NCI-H2171 (cell line): Measurements from ENCODE around the gene SPOCK2.

Source experiments
- DNase-seq: peaks from one replicate; lab custom pipeline; 2025; lab: John Stamatoyannopoulos, UW

Gene SPOCK2

DNA sequence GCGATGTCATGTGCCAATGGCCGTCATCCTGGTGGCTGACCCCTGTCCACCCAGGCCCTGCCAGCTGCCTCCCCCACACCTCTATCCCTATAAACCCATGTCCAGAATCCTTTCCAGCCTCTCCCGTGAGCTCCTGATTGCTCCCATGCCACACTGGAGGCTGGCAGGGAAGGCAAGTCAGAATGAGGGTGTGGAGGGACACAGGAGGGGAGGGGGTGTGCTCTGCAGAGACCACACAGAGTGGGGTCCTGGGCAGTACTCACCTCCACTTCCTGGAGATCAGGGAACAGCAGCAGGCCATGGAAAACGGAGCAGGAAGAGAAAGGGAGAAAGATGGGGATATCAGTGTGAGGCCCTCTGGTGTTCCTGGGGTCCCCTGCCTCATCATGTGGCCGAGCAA, 15.7 kb downstream of the SPOCK2 start:
- no peak for DNase-seq

DNA sequence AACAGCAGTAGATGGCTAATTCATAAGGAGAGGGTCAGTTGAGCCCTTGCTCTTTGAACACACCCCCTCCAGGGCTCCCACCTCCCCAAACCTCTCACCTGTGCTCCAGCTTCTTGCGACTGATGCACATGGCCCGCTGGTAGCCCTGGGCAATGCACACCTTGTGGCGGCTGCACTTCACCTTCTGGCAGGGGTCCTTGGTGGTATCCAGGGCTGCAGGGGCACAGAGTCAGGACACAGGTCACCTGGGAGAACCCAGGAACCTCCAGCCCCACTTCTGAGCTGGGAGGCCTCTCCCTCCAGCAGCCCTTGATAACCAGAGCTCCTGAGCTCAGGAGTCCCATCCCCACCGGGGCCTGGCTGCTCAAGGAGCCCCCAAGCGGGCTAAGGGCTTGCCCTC, 16.3 kb downstream of the SPOCK2 start:
- no peak for DNase-seq

DNA sequence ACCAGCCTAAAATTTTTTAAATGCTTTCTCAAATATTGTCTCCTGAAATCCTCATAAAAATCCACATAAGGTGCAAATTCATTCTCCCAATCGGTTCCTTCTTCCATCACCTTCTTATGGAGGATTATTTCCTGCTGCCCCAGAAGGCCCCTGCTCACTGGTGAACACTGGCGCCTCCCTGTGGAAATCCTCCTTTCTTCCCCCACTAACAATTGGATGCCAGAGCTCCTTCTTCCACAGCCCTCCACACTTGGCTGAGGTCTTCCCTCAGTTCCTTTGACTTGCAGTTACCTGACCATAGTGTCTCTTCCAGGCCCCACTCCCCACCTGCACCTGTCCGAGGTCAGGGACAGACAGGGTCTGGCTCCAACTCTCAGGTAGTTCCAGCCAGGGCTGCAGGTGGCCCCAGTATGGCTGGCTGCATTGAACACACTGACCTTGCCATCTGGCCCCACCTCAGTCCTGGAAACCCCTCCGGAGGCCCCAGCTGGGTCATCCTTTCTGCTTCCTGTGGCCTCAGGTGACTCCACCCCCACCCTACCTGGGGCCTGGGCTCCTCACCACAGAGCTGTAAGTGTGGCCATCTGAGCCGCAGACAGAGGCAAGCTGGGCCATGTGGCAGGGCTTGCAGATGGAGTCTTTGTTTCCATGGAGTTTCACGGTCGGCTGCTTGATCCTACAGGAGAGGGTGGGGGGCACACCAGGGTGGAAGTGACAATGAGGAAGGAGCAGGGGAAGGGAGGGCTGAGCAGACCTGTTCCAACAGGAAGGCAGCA, 18.4 kb downstream of the SPOCK2 start:
- peak; percentile 69 for DNase-seq

DNA sequence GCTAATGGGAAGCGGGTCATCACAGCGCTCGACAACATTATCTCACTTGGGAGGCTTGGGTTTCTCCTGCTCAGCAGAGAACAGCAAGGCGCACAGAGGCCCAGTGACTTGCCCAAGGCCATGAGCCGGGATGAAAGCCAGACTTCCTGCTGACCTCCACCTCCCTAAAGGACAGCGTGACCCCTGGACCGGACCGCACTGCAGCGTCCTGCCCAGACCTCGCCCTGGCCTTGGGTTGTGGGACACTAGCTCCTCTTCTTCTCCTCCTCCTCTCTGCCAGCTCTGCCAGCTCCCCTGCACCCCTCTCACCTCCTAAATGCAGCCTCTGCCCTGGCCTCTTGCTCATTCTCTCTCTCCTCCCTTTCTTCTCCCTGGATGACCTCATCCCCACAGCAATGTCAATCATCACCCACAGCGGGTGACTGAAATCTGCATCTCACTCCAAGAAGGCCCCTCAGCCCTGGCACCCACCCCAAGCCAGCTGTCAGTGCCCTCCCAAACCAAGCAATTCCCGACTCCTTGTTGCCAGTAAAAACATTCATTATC, 19.4 kb downstream of the SPOCK2 start:
- DNase-seq: peak; percentile 67

DNA sequence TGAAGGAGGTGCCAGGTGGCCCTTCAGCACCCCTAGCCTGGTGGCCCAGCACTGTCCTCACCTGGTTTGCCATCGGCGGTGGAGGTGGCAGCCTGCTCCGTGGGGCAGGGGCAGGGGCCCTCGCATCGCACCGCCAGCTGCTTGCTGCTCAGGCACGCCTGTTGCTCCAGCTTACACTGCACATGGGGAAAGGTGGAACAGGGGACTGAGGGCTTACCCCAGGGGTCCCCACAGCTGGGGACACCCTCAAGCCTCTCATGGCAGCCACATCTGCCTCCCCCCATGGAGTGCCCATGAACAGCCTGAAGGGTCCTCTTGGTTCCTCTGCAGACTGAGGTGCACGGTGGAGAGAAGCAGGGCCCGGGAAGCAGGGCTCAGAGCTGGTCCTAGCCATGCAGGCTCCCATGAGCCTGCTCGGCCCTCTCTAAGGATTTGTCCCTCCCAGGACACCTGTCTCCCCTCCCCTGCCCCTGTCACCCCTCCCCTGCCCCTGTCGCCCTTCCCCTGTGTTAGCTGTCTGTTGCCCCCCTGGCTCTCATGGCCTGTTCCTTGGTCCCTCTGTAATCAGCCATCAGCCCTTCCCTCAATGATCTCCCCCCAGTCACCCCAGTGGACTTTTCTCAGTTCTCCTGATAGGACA, 20.1 kb downstream of the SPOCK2 start:
- DNase-seq: no peak

DNA sequence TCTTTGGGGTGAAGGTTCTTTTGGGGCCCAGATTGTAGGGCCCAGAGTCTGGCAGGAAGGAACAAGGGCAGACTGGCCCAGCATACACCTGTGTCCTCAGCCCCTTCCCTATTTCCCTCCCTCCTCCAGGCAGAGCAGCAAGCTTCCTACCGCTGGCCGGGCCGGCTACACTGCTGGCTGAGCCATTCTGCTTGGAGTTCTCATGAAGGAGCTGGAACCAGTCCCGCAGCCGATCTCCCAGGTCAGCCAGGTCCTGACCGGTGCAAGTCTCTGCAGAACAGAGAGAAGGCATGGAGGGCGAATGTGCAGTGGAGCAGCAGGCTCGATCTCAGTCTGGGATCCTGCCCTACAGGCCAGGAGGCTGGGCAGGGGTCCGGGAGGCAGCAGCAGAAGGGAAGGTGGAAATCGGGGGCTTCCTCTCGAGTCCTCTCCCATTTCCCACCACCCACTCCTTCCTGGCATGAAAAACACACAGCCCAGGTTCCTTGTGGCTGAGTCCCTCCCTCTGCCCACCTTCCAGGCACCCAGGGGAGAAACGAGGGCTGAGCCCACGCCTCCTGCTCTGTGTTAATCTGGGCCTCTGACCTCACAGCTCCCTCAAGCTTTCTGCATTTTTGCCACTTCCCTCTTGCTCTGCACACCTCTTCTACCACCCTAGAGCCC, 20.8 kb downstream of the SPOCK2 start:
- DNase-seq: no peak

DNA sequence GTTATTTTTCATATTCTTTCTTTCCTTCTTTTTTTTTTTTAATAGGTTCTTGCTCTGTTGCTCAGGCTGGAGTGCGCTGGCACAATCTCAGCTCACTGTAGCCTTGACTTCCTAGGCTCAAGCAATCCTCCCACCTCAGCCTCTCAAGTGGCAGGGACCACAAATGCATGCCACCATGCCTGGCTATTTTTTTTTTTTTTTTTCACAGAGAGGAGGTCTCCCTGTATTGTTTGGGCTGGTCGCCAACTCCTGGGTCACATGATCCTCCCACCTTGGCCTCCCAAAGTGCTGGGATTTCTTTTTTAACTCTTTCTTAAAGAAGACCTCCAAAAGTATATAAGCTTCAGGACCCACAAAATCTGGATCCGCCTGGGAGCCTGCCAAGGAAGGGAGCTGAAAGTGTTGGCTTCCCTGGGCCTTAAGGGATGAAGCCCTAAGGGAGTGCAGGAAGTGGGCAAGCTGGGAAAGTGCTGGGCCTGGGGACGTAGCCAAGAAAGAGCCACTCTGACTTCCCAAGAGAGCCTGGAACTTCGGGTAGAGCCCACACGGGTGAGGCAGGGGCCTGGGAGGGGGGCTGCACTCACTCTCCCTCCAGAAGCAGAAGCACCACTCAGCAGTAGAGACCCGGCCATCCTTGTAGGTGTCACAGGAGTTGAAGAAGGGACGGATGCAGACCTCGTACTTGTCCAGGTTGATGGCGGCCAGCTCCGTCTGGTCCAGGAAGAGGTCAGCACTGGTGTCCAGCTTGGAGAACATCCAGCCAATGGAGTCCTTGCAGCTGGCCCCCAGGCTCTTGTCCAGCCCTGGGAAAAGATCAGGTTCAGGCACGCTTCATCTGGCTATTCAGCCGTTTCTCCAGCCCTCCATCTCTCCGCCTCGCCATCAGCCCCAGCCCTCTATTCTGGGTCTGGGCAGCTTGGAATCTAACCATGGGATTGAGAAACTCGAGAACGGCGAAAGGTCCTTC, 21.8 kb downstream of the SPOCK2 start:
- DNase-seq: no peak

DNA sequence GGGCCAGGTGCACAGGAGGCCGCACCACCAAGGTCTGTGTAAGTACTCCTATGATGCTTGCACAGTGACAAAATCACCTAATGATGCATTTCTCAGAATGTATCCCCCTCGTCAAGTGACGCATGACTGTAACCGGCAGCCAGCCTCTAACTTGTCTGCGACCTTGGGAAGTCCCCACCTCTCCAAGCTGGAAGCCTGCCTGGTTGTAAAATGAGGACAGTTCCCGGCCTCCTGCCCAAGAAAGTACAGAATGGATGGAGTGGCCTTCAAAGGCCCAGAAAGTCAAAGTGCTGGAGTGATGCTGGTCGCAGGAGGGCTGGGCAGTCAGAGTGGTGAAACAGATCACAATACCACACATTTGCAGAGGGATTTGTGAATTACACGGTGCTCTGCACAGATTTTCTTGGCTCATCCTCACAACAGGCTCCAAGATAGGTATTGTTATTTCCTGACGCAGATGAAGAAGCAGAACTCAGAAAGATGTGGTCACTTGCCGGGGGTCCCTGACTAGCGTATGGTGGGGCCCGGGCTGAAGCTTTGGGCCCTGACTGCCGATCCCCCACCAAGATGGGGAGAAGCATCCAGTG, 22.8 kb downstream of the SPOCK2 start:
- DNase-seq: no peak

DNA sequence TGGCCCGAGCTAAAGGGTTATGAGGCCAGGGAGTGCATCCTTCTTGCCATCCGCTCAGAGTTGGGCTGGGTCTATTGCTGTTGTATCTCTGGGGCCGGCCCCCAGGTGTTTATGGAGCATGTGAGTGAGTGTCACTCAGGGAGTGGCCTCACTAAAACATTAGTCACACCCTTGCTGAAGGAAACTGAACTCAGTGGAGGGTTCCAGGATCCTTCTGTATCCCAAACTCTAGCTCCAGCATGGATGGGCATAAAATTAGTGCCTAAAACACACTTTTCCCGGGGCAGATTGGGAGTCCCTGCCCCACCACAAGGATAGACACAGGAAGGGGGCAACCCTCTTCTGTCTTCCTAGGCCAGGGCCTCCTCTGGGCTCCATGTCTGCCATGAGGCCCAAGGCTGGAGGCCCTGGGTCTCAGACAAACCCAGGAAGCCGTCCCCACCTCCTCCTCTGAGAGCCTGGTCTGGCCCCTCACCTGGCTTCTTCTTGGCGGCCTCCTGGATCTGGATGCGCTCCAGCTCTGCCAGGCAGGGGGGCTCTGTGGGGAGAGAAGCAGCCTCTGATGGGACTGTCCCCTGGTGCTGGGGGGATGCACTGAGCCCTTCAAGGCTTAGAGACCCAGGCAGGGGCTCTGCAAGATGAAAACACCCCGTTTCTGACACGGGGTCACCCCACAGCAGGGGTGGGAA, 24.5 kb downstream of the SPOCK2 start:
- no peak for DNase-seq

DNA sequence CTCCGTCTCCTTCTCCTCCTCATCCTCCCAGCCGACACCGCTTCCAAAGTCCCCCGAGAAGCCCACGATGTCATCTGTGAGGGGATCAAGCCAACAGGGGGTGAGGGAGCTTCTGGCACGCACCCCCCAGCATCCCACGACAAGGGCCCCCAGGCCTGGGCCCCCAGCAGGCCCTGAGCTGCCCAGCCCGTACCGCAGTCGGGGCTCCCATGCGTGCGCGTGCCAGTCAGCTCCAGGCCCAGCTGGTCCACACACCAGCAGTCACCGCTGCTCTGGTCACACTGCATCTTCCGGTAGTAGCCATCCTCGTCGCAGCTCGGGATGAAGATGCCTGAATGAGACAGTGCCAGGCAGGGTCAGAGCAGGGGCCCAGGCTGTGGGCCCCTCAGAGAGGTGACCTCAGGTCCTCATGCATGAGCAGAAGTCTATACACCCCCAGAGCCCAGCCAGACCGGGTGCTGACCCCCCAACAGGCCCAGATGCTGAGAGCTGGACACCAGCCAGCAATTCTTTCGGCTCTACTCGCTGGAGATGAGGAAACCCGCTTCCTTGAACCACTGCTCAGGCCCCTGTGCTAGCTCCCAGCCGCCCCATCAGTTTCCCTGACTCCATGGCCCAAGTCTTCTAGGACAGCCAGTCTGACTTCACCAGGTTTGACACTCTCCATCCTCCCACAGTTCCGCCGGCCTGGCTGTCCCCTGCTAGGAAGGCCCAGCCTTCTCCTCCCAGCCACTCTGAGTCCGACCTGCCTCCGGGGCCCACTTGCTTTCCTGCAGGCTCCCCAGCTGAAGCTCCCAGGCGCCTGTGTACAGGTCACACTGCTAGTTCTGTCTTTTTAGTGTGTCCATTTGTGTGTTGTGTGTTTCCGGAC, 25.3 kb downstream of the SPOCK2 start:
- no peak for DNase-seq

DNA sequence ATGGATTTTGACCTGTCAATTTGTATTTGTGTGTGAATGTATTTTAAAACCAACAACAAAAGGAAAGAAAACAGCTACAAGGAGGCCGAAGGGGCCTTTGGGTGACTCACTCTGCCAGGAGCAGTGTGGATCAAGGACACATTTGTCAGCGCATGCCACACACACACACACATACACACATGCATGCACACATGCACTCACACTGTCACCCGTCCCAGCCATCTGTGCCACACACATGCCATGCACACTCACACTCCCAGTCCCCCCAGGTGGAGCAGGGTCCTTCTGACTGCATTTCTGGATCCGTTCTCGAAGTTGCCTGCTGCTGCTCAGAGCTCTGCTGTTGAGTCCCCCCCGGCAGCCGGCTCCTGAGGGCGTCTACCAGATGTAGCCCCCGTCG, 26.0 kb downstream of the SPOCK2 start:
- no peak for DNase-seq

DNA sequence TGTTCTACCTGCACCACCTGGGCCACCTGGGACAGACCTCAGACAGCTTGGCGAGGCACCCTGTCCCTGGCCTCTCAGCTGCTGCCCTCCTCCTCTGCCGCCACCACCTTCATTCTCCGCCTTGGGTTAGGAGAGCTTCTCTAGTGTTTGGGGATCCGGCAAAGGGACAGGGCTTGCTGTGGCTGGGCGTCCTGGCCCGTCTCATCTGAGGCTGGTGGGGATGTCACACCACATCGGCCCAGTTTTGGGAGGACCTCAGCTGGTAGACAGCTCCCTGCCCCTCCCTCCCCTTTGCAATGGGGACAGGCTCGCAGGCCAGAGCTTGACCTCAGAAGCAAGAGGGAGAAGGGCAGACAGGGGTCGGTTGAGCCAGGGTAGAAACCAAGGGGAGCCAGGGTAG, 26.4 kb downstream of the SPOCK2 start:
- no peak for DNase-seq

DNA sequence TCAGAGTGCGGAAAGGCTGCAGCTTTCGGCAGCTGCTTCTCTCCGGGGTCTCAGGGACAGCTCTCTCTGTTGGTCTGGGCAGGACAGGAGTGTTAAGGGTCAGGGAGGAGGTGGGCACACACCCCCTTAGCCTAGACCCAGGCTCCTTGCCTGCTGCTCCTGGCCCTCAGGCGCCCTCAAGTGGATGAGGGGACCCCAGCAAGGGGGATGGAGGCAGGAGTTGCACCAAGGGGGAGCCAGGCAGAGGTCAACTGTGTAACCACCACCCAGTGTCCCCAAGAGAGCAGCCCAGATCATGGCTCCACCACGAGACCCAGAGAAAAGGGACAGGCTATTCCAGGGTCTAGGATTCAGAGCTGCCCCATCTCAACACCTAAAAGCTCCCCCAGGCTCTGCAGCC, 26.9 kb downstream of the SPOCK2 start:
- DNase-seq: no peak

DNA sequence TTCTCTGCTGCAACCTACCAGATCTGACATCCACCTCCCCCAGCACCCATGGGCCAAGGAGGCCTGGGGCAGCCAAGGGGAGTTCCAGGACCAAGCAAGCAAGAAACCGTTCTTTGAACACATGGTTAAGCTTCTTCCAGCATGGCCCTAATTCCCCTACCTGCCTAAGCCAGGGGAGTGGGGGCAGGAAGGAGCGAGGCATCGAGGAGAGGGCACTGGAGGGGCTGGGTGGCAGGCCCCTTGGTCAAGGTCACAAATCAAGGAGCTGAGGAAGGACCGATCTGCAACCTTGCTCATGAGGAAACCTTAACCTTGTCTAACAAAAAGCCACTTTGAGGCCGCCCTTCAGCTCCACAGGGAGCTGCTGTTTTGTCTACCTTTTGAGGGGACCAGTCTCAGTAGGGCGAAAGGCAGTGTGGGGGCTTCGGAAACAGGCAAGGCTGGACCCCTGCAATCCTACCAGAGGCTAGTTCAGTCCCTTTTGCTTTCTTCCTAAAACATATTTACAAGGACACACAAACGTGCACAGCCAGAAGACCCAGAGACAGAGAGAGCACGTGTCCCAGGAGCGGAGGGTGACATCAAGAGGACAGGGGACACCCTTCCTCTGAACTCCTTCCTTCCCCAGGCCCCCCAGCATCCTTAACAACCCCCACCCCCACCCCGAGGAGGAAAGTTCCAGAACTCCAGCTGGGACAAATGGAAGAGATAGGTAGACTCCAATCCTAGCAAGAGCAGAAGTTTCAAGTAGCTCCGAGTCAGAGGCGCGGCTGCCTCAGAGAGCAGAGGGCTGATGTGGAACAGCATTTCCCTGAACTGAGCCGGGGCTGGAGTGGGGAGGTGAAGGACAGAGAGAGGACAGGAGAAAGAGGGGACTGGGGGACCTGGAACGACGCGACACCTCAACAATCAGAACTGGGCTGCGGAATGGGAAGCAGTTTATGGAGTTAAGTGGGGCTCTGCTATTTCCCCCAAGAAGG, 28.2 kb downstream of the SPOCK2 start:
- no peak for DNase-seq

DNA sequence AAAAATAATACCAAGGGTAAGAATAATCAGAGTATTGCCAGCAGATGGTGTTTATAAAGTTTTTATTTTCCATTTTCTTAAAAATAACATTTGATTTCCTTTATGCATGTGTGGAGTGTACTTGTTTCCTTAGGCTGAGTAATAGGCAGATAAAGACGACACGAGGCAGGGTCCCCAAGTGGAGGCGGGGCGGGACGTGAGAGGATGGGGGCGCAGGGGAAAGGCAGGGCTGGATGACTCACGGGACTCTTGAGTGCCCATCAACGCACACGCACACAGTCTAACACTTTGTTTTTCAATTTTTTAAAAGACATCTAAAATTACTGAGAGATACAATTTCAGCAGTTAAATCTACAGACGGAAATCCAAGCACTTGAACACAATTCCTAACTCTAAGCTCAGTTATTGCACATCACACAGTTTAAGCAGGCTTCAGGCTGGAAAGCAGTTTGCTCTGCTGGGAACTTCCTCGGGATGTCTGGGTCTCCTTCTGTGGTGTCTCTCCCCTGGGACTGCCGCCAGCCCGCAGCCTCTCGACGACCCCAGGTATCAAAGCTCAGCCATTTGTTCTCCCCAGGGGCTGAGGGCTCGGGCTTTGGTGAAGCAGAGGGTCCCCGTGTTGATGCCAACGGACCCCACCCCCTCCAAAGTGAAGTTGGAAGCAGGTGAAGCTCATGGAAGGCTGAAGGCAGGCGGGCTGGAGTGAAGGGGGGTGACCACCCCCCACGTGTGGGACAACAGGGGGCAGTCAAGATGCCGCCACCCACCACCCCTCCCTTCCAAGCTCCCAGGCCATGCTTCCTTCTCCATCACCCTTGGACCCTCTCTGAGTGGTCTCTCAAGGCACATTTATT, 29.1 kb downstream of the SPOCK2 start:
- peak; percentile 7 for DNase-seq

DNA sequence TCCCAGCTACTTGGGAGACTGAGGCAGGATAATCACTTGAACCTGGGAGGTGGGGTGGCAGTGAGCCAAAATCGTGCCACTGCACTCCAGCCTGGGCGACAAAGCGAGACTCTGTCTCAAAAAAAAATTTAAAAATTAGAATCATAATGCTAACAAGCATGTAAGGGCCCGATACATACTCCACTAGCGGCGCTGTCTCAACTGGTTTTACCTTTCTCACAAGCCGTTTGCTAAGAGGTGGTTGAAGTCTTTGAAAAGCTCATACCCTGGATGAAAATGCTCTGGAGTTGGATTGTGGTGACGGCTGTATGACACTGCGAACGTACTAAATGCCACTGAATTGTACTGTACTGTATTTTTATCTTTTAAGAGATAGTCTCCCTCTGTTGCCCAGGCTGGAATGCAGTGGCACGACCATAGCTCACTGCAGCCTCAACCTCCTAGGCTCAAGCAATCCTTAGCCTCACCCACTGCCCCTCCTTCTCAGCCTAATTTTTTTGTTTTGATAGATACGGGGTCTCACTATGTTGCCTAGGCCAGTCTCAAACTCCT, 29.9 kb downstream of the SPOCK2 start:
- no peak for DNase-seq
